Chondrocyte (in vitro differentiated cells): ENCODE measurements around the gene IL5. TPM values are rescaled to one million over a fixed set of nuclear protein-coding genes. Genes with fewer than 3 reads are reported as not detected.

ENCODE experiments used
- DNase-seq: peaks from one replicate; pipeline ENCODE4 v3.0.0; 2021; ENCODE audit warnings: mixed read lengths, low spot score
- H3K27ac Mint-ChIP-seq: one replicate; pipeline ENCODE4 v1.8.0; 2021; ENCODE audit warnings: mild to moderate bottlenecking, moderate library complexity, mixed read lengths; ENCODE audit not compliant: unreplicated experiment
- H3K27me3 Mint-ChIP-seq: 2 replicates; pipeline ENCODE4 v1.8.0; 2021; ENCODE audit warnings: low read depth, mixed read lengths
- H3K36me3 Mint-ChIP-seq: 2 replicates; pipeline ENCODE4 v1.8.0; 2021; ENCODE audit warnings: low read depth, mixed read lengths
- H3K4me1 Mint-ChIP-seq: 2 replicates; pipeline ENCODE4 v1.8.0; 2021; ENCODE audit warnings: low read depth, mild to moderate bottlenecking, mixed read lengths
- H3K4me3 Mint-ChIP-seq: one replicate; pipeline ENCODE4 v1.8.0; 2021; ENCODE audit warnings: mild to moderate bottlenecking, moderate library complexity, mixed read lengths; ENCODE audit not compliant: unreplicated experiment
- H3K9me3 Mint-ChIP-seq: 2 replicates; pipeline ENCODE4 v1.8.0; 2021; ENCODE audit warnings: low read depth, mixed read lengths
- total RNA-seq: library from RNA; stranded (reverse); gene quantifications from 3 replicates; pipeline ENCODE4 v1.2.1, GENCODE V29; 2021
- TF ChIP-seq, protein P1 (sequence below): fragments of 200-600 bp; sonication (generic); IDR thresholded peaks from 2 replicates; pipeline ENCODE4 v1.5.0; 2021; ENCODE audit warnings: antibody characterized with exemption, mild to moderate bottlenecking, moderate library complexity

The IL5 gene
- total RNA-seq, 1 donor from 2014 or later = not detected

DNA sequence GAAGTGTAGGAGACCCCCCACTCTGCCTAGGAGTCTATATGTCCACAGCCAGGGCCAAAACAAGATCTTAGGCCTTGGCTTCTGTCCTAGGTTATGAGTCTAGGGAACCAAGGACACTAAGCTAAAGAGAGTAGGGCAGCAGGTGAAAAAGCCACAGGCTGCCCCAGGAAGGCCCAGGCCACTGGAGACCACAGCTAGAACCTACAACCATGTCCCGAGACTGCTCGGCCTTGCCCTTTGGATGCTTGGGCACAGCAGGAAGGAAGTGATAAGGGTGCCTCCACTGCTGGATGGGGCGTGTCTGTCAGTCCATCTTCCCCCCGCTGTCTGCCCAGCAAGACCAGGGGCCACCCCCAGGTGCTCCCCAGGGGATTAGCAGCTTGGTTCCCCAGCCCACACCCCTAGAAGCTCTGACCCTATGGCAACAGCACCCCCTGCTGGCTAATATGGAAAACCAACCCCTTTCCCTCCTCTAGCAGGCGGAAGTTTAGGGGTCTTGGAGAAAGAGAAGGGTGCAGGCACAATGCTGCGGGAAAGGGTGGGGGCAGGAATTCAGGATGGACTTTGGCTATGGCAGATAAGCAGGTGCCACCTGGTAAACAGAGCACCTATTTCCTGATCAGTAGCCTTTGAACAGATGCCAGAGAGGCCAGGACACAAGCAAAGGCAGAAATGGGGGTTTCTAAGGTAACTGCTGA is 42.2 kb downstream of the IL5 start:
- H3K4me3 Mint-ChIP-seq = no peak overlapping the region
- no peaks in the 10 kb centered on the region for H3K9me3 Mint-ChIP-seq
- DNase-seq = no peak
- H3K4me1 Mint-ChIP-seq = peaks cover 44% of the 10 kb centered on the region
- H3K27me3 Mint-ChIP-seq = no peaks in the 10 kb centered on the region
- TF ChIP-seq, protein P1, sequence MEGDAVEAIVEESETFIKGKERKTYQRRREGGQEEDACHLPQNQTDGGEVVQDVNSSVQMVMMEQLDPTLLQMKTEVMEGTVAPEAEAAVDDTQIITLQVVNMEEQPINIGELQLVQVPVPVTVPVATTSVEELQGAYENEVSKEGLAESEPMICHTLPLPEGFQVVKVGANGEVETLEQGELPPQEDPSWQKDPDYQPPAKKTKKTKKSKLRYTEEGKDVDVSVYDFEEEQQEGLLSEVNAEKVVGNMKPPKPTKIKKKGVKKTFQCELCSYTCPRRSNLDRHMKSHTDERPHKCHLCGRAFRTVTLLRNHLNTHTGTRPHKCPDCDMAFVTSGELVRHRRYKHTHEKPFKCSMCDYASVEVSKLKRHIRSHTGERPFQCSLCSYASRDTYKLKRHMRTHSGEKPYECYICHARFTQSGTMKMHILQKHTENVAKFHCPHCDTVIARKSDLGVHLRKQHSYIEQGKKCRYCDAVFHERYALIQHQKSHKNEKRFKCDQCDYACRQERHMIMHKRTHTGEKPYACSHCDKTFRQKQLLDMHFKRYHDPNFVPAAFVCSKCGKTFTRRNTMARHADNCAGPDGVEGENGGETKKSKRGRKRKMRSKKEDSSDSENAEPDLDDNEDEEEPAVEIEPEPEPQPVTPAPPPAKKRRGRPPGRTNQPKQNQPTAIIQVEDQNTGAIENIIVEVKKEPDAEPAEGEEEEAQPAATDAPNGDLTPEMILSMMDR = peak; percentile 95
- no peaks in the 10 kb centered on the region for H3K36me3 Mint-ChIP-seq
- no peak overlapping the region for H3K27ac Mint-ChIP-seq

DNA sequence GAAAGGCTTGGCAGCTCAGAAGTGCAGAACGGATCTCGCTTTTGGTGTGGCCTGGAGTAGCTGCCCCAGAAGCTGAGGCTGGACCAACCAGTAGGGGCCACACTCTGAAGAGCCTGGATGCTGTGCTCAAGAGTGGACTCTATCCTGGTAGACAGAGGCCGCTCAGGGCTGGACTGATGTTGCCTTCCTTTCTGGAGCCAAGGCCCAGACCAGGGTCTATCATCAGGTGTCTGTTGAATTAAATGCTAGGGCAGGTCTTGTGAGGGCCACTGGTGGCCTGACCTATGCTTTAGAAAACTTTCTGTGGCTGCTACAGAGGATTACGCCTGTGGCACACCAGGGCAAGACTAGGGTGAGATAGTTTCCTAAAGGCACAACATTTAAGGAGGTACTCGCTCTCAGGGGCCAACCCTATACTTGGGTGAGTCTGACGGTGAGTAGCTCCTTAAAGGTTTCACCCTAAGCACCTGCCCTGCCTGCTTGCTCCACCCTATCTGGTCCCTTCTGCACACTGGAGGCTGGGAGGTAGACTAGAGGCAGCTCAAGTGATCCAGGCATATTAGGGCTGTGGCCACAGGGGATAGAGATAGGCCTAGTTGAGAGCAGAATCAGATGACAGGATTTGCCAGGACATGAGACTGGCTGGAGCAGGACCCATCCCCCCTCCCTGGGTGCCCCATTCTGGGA is 42.9 kb downstream of the IL5 start:
- H3K4me3 Mint-ChIP-seq = no peak overlapping the region
- DNase-seq = no peak
- H3K27me3 Mint-ChIP-seq = no peaks in the 10 kb centered on the region
- H3K36me3 Mint-ChIP-seq = no peaks in the 10 kb centered on the region
- TF ChIP-seq, protein P1 = no peak
- no peaks in the 10 kb centered on the region for H3K9me3 Mint-ChIP-seq
- no peak overlapping the region for H3K27ac Mint-ChIP-seq
- peaks cover 40% of the 10 kb centered on the region for H3K4me1 Mint-ChIP-seq

DNA sequence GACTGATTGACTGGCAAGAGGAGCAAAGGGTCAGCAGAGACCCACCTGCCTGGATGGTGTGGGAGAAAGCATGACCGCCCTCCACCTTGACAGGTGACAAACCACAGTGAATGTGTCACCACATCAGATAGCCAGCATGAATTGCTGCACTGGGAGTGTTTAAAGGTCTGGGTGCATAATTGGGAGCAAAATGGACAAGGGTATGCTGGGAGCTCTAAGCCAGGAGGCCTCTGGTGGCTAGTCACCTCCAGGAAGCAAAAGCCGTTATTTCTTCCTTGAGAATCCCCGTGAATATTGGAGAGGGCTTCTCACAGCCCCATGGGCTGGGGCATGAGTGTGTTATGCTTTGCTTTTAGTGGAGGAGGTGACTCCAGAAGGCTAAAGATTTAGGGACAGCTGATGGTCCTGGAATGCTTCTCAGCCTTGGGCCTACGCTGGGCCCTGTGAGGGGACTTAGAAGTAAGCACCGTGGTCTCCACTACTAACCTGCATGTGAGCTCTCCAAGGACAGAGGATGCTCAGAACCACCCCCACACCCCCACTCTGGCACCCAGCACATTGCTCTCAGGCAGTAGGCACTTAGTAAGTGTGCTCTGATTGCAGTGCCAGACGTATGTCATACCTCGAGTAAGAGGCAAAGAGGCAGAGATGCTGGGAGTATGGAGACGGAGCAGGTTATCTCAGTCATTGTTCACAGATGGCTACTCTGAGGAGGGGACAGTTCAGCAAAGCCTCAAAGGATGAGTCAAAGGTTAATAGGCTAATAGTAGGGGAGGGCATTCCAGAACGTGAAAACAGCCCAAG is 43.7 kb downstream of the IL5 start:
- Mint-ChIP-seq H3K9me3 (no peaks in the 10 kb centered on the region), H3K4me3 (no peak overlapping the region), H3K27ac (no peak overlapping the region), H3K36me3 (no peaks in the 10 kb centered on the region), H3K27me3 (no peaks in the 10 kb centered on the region), H3K4me1 (peaks cover 45% of the 10 kb centered on the region)
- no peak for DNase-seq
- TF ChIP-seq, protein P1 = no peak

DNA sequence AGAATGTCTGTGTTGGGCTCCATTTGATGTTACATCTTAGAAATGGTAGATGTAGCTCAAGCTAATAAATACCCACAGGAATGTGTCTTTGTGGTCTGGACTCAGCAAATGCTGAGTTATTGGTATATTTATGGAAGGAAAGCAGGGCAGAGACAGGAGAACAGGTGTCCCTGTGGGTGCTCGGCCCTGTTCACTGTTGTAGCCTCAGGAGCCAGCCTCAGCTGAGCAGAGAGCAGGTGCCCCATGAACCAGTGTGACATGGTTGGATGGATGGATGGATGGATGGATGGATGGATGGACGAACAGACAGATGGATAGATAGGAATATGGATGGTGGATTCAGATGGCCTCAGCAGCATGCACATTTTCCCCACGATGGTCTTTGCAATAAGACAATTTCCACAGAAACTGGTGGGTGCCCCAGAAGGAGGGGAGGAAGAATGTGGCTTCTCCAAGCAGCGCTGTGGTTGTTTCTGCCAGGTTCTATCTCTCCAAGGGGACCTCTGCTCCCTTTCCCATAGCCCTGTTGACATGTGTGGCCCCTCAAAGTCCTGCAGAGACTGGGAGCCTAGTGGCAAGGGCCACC is 44.5 kb downstream of the IL5 start:
- peaks cover 47% of the 10 kb centered on the region for H3K4me1 Mint-ChIP-seq
- TF ChIP-seq, protein P1 = no peak
- H3K27ac Mint-ChIP-seq = peak overlapping the region; percentile 92
- H3K4me3 Mint-ChIP-seq = no peak overlapping the region
- H3K36me3 Mint-ChIP-seq = no peaks in the 10 kb centered on the region
- no peaks in the 10 kb centered on the region for H3K9me3 Mint-ChIP-seq
- DNase-seq = no peak
- no peaks in the 10 kb centered on the region for H3K27me3 Mint-ChIP-seq

DNA sequence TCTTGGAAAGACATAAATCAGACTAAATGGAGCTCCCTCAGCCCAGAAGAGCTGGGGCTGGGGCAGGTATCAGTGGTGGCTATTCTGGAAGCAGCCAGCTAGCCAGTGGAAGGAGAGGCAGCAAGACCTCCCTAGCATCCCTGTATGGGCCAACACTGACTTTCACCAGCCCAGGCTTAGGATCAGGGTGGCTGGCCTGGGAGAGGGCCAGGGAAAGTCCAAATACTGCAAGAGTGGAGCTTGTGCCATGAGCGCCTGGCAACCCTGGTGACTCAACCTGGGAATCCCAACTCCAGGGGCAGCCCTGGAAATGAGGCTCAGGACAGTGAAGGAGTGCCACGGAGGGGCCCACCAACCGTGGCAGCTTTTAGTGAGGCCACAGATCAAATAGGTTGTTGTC is 45.2 kb downstream of the IL5 start:
- Mint-ChIP-seq H3K9me3 (no peaks in the 10 kb centered on the region), H3K4me1 (peaks cover 47% of the 10 kb centered on the region), H3K36me3 (no peaks in the 10 kb centered on the region), H3K4me3 (no peak overlapping the region), H3K27ac (peak overlapping the region; percentile 92), H3K27me3 (no peaks in the 10 kb centered on the region)
- TF ChIP-seq, protein P1 = no peak
- DNase-seq = no peak
